ENCODE results near the gene ZNF423.

ZNF423 gene

DNA sequence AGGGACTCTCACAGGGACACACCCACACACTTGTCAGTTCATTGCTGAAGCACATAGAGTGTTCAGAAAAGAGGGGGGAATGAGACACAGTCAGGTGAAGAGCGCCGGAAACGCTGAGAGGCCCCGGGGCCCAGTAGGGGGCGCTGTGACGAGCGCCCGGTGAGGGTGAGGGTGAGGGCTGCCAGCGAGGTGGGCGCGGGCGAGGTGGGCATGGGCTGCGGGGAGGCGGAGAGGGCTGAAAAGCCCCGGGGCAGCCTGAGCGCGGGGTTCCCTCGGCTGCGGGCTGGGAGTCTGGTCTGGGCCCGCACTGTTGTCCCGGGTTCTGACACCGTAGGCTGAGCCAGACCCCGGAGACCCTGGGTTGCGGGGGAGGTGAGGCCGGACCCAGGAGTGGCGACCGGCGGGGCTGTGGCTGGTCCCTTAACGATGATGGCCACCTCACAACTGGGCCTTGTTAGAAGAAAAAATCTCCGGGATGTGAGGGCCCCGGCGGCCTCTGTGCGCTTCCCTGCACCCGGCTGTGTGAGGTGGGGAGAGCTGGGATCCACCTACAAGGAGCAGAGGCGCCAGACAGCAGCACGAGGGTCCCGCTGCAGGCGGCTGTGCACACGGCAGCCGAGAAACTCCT, 390.9 kb downstream of the ZNF423 start:
- peak; percentile 41 for DNase-seq

DNA sequence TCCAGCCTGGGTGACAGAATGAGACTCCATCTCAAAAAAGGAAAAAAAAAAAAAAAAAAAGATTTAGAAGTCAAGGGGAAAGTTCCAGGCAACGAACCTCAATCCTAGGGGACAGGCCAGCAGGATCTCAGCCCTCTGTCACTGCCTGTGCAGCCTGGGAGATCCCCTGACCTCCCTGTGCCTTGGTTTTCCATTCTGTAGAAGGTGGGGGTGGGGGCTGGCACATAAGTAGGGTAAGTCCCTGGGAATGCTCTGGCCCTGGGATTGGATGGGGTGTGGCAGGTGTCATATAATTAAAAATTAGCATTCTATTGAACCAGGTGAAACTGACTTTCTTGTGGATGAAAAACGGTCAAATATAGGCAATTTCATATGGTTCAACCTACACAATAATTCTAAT, 391.8 kb downstream of the ZNF423 start:
- DNase-seq = no peak

- DNase-seq = peak; percentile 71
These were observed 392.4 kb downstream of the ZNF423 start for GRCh38 chr16:49463529-49463928.

DNA sequence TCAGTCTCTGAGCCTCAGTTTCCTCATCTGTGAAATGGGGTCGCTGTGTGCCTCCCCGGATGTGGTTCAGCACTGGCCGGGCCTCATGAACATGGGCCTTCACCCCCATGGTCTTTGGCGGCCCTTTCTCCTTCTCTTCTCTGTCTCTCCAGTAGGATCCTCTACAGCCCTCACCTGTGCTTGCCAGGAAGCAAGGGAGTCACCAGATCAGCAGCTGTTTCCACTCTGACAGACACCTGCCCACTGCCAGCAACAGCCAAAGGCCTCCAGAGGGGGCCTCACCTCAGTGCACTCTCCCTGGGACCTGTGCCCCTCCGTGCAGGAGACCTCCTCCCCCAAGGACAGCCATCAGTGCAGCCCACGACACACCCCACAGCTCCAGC, 392.9 kb downstream of the ZNF423 start:
- no peak for DNase-seq

GRCh38 chr16:49462362-49462988, 393.4 kb downstream of the ZNF423 start:
- DNase-seq = no peak

- DNase-seq = no peak
These were observed 394.4 kb downstream of the ZNF423 start for GRCh38 chr16:49461517-49461951.

DNA sequence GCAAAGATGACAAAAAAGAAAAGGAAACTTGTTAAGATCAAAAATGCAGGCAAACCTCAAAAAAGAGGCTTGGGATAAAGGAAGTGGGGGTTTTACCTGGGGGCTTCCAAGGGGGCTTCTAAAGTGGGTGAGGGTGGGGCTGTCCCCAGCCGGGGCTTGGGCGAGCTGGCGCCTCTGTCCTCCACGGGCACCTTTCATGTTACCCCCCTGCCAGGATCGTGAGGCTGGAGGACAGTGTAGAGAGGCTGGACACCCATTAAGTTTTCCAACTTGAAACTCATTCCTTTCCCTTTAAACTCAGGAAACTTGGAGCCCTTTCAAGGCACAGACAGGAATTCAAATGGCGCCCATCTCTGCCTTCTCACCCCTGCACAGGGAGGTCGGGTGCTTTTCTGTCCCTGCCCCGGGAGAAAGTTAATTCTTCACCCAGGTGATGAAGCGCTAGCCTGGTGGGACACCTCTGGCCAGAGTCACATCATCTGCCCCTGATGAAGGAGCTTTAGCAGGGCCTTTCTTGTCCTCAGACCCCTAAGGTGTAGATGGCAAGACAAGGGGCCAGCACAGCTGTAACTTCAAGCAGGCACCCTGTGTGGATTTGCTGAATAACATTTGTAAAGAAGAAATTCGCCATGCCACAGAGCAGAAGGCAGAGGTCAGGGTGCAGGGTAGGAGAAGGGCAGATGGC, 395.0 kb downstream of the ZNF423 start:
- DNase-seq = peak; percentile 4

DNA sequence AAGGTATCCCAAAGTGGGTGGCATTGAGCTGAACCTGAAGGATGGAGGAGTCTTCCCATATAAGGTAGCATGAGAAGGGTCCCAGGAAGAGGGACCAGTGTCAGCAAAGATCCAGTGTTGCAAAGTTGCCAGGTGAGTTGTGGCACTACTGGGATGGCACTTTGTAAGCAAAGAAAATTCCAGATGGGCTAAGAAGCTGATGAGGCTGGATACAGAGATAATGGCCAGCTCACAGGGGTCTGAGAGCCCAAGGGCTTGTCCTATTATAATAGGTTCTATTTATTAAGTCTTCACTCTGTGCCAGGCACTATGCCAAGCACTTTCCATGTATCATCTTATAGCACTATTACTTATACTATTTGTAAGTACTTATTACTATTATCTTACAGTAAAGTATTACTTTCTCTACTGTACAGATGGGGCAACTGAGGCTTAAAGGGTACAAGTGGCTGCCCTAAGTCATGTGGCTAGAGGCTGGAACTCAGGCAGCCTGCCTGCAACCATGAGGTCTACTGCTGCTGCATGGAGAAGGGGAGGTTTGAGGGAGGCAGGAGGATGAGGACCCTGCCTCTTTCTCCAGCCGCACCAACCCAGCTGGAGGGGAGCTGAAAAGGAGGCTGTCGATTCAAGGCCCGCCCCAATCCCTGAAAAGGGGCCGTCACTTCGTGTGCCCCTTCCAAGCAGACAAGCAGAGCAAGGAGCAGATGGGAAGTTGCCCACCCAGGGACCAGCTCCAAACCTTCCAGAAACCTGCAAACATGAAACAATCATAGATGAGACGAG, 395.8 kb downstream of the ZNF423 start:
- peak; percentile 4 for DNase-seq

GRCh38 chr16:49458656-49459445, 397.1 kb downstream of the ZNF423 start:
- DNase-seq = no peak

GRCh38 chr16:49458243-49458642, 397.7 kb downstream of the ZNF423 start:
- peak; percentile 9 for DNase-seq

DNA sequence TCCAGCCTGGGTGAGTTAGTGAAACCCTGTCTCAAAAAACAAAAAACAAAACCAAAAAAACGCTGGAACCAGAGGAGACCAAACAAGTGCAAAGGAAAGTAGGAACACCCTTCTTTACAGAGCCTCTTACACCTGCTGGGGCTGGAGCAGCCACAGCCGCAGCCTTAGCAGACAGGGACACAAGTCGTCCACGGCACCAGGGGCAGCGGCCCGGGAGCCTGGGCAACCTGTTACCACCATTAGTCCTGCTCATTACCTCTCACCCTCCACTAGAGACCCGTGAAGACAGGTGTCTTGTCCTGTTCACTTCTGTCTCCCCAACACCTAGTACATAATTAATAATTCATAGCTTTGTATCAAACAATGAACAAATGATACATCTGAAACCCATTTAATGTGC, 398.7 kb downstream of the ZNF423 start:
- no peak for DNase-seq

DNA sequence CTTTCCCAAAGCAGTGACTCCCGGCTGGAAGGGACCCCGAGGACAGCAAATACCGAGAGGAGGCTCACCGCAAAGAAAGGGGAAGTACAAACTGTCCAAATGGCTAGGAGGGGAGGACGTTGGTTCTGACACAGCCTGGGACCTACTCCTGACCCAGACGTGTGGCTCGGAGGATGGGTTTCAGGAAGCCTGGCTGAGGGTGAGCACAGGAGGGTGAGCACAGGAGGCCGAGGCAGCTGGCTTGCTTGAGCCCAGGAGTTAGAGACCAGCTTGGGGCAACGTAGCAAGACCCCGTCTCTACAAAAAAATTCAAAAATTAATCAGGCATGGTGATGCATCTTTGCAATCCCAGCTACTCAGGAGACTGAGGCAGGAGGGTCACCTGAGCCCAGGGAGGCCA, 399.1 kb downstream of the ZNF423 start:
- peak; percentile 13 for DNase-seq

- DNase-seq = peak; percentile 10
These were observed 399.7 kb downstream of the ZNF423 start for GRCh38 chr16:49455991-49456745.

GRCh38 chr16:49455181-49455990, 400.5 kb downstream of the ZNF423 start:
- peak; percentile 16 for DNase-seq

GRCh38 chr16:49454426-49455180, 401.3 kb downstream of the ZNF423 start:
- peak; percentile 8 for DNase-seq

DNA sequence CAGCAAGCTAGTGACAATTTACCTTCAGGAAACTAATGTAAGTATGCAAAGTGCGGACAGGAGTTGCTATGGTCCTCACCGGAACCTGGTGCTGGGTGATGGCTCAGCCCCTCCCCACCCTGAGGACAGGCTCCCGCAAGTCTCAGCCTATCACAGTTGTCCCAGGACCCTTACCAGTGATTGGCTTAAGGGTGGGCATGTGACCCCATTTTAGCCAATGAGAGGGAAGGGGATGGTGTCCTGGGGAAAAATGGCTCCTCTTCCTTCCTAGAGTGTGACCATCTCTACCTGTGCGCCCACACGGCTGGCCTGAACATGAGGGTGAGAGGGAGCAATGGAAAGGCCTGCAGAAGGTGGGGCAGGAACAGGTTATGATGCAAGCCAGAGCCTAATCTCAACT, 401.9 kb downstream of the ZNF423 start:
- DNase-seq = no peak

DNA sequence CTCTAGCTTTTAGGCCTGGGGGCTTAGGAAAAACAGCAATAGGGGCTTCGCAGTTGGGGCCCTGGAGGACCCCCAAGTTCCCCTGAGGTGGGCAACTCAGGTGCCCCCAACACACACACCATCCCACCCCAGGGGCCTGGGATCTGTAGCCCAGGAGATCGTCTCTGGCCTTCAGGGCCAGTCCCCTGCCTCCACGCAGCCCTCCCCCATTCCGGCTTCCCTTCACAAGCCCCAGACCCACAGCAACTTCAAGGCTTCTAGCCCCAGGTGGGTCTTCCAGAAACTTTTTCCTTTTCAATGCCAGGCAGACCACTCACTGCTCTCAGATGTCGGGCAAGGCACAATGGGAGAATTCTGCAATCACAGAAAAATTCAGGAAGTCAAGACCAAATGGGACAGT, 402.9 kb downstream of the ZNF423 start:
- peak; percentile 6 for DNase-seq

- peak; percentile 14 for DNase-seq
These were observed 403.3 kb downstream of the ZNF423 start for GRCh38 chr16:49452578-49452977.

DNA sequence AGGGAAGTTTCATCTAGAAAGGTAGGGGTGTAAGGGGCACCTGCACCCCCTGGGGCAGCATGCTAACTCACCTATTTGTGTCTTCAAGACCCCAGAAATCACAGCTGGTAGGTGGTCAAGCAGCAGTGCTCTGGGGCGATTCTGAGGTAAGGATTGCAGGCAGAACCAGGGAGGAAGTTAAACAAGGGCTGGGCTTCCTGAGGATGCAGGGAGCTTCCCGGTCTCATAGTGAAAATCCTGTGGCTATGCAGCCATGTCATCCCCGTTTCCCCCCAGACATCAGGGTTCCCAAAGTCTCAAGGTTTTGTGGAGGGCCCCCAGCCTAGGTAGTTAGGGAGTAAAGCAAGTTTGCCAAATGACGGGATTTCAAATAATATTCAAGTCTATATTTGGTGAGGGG, 403.8 kb downstream of the ZNF423 start:
- DNase-seq = no peak

- no peak for DNase-seq
These were observed 409.1 kb downstream of the ZNF423 start for GRCh38 chr16:49446805-49447204.
